Lung (tissue), 12 donors: Measurements from ENCODE around the gene ITGB7. TPM values are rescaled to one million over a fixed set of nuclear protein-coding genes. Genes with fewer than 3 reads are reported as not detected.

Experiments
- ATAC-seq: fragments of 200-7000 bp; cut with Tn5 transposase; one replicate; pipeline ENCODE4 v1.9.1; 2020; ENCODE audit warnings: moderate number of reproducible peaks; ENCODE audit not compliant: insufficient read depth, low FRiP score
- DNase-seq, 3 donors: peaks; one replicate each; pipeline ENCODE4 v3.0.0-alpha.2; 2013 to 2017
- H3K27ac ChIP-seq, 2 donors: one replicate each; pipeline ENCODE4 v1.5.1; 2013; ENCODE audit warnings: mild to moderate bottlenecking in 2 of 2, moderate library complexity in 2 of 2, control low read depth in 1 of 2, inconsistent platforms in 1 of 2, low read depth in 1 of 2, low read length in 1 of 2
- H3K27me3 ChIP-seq, 3 donors: one replicate each; pipeline ENCODE4 v1.5.1; 2013; ENCODE audit warnings: low read length in 2 of 3; ENCODE audit not compliant: control insufficient read depth in 3 of 3, insufficient read depth in 3 of 3
- H3K36me3 ChIP-seq, 4 donors: one replicate each; pipeline ENCODE4 v1.5.1; 2013; ENCODE audit warnings: low read length in 4 of 4, mild to moderate bottlenecking in 1 of 4, moderate library complexity in 1 of 4; ENCODE audit not compliant: control insufficient read depth in 4 of 4, insufficient read depth in 4 of 4
- H3K4me1 ChIP-seq, 5 donors: one replicate each; pipeline ENCODE4 v1.5.1; 2013; ENCODE audit warnings: low read length in 5 of 5, mild to moderate bottlenecking in 2 of 5, moderate library complexity in 1 of 5; ENCODE audit not compliant: control insufficient read depth in 5 of 5, insufficient read depth in 5 of 5
- H3K4me3 ChIP-seq: one replicate; pipeline ENCODE4 v1.5.1; 2013; ENCODE audit warnings: mild to moderate bottlenecking, control low read depth, moderate library complexity
- H3K9ac ChIP-seq, 2 donors: one replicate each; pipeline ENCODE4 v1.5.1; 2013; ENCODE audit warnings: low read length in 2 of 2, control low read depth in 1 of 2; ENCODE audit not compliant: insufficient read depth in 1 of 2
- H3K9me3 ChIP-seq, 4 donors: one replicate each; pipeline ENCODE4 v1.5.1; 2013; ENCODE audit warnings: low read length in 3 of 4, mild to moderate bottlenecking in 1 of 4, moderate library complexity in 1 of 4; ENCODE audit not compliant: control insufficient read depth in 4 of 4, insufficient read depth in 3 of 4
- WGBS, 2 donors: extraction: QIAGEN DNeasy Blood & Tissue Kit; methylation state at CpG; one replicate each; pipeline ENCODE4 v1.1.7; 2013; 5-methylcytosine and 5-hydroxymethylcytosine counted together
- polyA plus RNA-seq, 2 donors: library from polyadenylated mRNA; stranded (reverse); fragments of 200-250 nt; gene quantifications; one replicate each; pipeline ENCODE4 v1.2.1, GENCODE V29; 2013
- total RNA-seq, 2 donors: library from RNA; depleted of rRNA in 1 of 2; stranded (reverse); fragments of >200 nt in 1 of 2; gene quantifications; one replicate each; pipeline ENCODE4 v1.2.1, GENCODE V29; 2014 to 2021
- TF ChIP-seq, protein P1 (sequence below): IDR thresholded peaks from 2 replicates; pipeline ENCODE4 v1.5.1; 2012; ENCODE audit warnings: mild to moderate bottlenecking; ENCODE audit errors: control extremely low read depth, extremely low read depth
- donor health status: control.
- donor health status: control.
- donor health status: Bipolar disorder and iron deficiency.
- donor health status: healthy.
- donor health status: DM: yes; HTN: yes; CAD: no.

Gene ITGB7
- total and polyA plus RNA-seq, 4 donors: 2.3 to 7.9 (median 5.0) TPM

- Histone ChIP-seq H3K4me1 (peaks cover 7 to 36% (median 20%) of the 10 kb centered on the region in 5 donors), H3K4me3 (no peak overlapping the region), H3K9ac (peak overlapping the region in 1 of 2 donors; percentile 23), H3K27ac (peak overlapping the region in 1 of 2 donors; percentile 15), H3K27me3 (no peaks in the 10 kb centered on the region), H3K36me3 (peaks cover 23 to 37% (median 26%) of the 10 kb centered on the region in 4 donors), H3K9me3 (no peaks in the 10 kb centered on the region)
- WGBS, 2 donors: 60 to 84% methylated on average over 2 of the region's 2 CpGs
- TF ChIP-seq, protein P1, sequence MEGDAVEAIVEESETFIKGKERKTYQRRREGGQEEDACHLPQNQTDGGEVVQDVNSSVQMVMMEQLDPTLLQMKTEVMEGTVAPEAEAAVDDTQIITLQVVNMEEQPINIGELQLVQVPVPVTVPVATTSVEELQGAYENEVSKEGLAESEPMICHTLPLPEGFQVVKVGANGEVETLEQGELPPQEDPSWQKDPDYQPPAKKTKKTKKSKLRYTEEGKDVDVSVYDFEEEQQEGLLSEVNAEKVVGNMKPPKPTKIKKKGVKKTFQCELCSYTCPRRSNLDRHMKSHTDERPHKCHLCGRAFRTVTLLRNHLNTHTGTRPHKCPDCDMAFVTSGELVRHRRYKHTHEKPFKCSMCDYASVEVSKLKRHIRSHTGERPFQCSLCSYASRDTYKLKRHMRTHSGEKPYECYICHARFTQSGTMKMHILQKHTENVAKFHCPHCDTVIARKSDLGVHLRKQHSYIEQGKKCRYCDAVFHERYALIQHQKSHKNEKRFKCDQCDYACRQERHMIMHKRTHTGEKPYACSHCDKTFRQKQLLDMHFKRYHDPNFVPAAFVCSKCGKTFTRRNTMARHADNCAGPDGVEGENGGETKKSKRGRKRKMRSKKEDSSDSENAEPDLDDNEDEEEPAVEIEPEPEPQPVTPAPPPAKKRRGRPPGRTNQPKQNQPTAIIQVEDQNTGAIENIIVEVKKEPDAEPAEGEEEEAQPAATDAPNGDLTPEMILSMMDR: no peak
- DNase-seq (no peak), ATAC-seq (no peak)
Measured at GRCh38 chr12:53181935-53182334, 25.1 kb downstream of the ITGB7 start.

DNA sequence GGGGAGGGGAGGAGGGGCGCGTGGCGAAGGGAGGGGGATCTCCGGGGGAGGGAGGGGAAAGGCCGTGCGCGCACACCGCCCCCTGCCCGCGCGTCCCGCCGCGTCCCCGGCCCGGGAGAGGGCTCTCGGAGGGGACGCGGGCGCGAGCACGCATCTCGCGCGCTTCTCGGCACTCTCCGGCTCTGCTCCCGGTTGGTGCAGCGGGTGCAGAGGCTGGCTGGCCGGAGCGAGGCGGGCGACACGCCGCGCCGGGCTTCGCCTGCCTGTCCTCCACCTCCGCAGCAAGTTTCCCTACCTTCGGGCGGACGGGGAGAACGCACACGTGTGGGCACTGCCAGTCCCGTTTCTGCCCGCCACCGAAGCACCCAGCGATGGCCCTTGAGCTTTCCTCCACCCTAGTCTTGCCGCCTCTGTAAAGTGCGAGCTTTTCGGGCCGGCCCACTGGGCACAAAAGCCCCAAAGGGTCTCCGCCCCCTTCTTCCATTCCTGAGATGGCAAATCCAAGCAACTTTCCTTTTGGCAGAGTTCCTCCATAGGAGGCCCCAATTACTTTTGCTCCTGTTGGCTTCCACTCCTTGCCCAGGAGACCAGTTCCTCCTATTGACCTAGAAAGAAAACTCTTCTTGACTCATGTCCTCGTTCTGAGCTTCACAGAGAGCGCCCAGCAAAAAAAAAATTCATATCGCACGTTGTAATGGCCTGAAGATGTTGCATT lies 26.0 kb downstream of the ITGB7 start:
- DNase-seq: peak; percentile 90 to 96 (median 91)
- Histone ChIP-seq H3K27ac (peak overlapping the region; percentile 94 to 99), H3K9me3 (no peaks in the 10 kb centered on the region), H3K36me3 (peaks cover 17 to 29% (median 19%) of the 10 kb centered on the region in 4 donors), H3K4me3 (peak overlapping the region; percentile 87), H3K4me1 (peaks cover 7 to 36% (median 20%) of the 10 kb centered on the region in 5 donors), H3K27me3 (no peaks in the 10 kb centered on the region), H3K9ac (peak overlapping the region in 1 of 2 donors; percentile 23)
- 1 to 2% methylated on average over 41 to 57 of the region's 57 CpGs for WGBS, 2 donors
- ATAC-seq: peak; percentile 70
- TF ChIP-seq, protein P1: no peak

GRCh38 chr12:53180220-53180930 lies 26.7 kb downstream of the ITGB7 start, which contains the start of the genes CSAD and ZNF740:
Gene CSAD, minus strand, starts transcription at chr12:53180925. Its CDS starts 7,455 bp downstream, at chr12:53173470.
Gene ZNF740, plus strand, starts transcription at chr12:53180722. Its CDS starts 1,262 bp downstream, at chr12:53181984.
- Histone ChIP-seq H3K27me3 (no peaks in the 10 kb centered on the region), H3K9me3 (no peaks in the 10 kb centered on the region), H3K27ac (peak within 1 kb of the TSS; percentile 94 to 99), H3K4me3 (peak within 1 kb of the TSS; percentile 87), H3K36me3 (peaks cover 12 to 22% (median 14%) of the 10 kb centered on the region in 4 donors), H3K9ac (peak within 1 kb of the TSS; percentile 73 to 77), H3K4me1 (peaks cover 7 to 36% (median 21%) of the 10 kb centered on the region in 5 donors)
- 0% methylated on average over 48 to 70 of the region's 70 CpGs for WGBS, 2 donors
- DNase-seq (peak; percentile 98 to 99 (median 99)), ATAC-seq (peak; percentile 98)
- TF ChIP-seq, protein P1: no peak
